AG04449 (cell line): ENCODE measurements around the gene ARHGAP25.

Experiments
- CTCF ChIA-PET: fragments of 350-600 bp; formaldehyde crosslinking; extraction: SDS; loops from one replicate; lab custom pipeline; 2021; ENCODE audit warnings: antibody characterized with exemption; lab: Yijun Ruan, JAX
- POLR2A ChIA-PET: fragments of 400-600, 350-600 bp; formaldehyde crosslinking; extraction: SDS; loops from one replicate; lab custom pipeline; 2020; ENCODE audit warnings: antibody characterized with exemption, inconsistent platforms; lab: Yijun Ruan, JAX
- DNase-seq: peaks from one replicate; pipeline ENCODE4 v3.0.0-alpha.2; 2010; ENCODE audit warnings: low read depth, low spot score
- H3K4me3 ChIP-seq: 2 replicates; pipeline ENCODE4 v1.5.1; 2011; ENCODE audit warnings: low read depth, mild to moderate bottlenecking, control low read depth, low read length
- CTCF ChIP-seq: IDR thresholded peaks from one replicate; pipeline ENCODE4 v1.5.1; 2011; ENCODE audit warnings: mild to moderate bottlenecking, moderate library complexity, low read length, control low read depth, inconsistent platforms; ENCODE audit not compliant: insufficient read depth; ENCODE audit errors: missing control alignments

The ARHGAP25 gene

GRCh38 chr2:68838641-68839040, 104.0 kb downstream of the ARHGAP25 start:
- TF ChIP-seq CTCF = no peak
- ChIA-PET POLR2A (no interaction called here), CTCF (interaction anchor here (0.6 to 8.8 kb wide), 17 partner anchors 8 to 1051 kb away, joined by 3 to 84 read pairs (median 4); no protein-coding TSS in a partner anchor)
- DNase-seq = no peak
- no peak overlapping the region for H3K4me3 ChIP-seq

GRCh38 chr2:68839260-68839833, 104.7 kb downstream of the ARHGAP25 start:
- CTCF ChIA-PET = interaction anchor here (0.7 to 8.8 kb wide), 13 partner anchors 9 to 375 kb away, joined by 3 to 84 read pairs (median 5); no protein-coding TSS in a partner anchor
- H3K4me3 ChIP-seq = no peak overlapping the region
- peak; percentile 41 for TF ChIP-seq CTCF
- POLR2A ChIA-PET = no interaction called here
- no peak for DNase-seq

GRCh38 chr2:68845043-68845442, 110.4 kb downstream of the ARHGAP25 start:
- DNase-seq = no peak
- TF ChIP-seq CTCF = no peak
- no peak overlapping the region for H3K4me3 ChIP-seq
- ChIA-PET POLR2A (no interaction called here), CTCF (interaction anchor here (0.9 to 2.4 kb wide), 5 partner anchors 8 to 136 kb away, joined by 3 to 10 read pairs (median 3); no protein-coding TSS in a partner anchor)

GRCh38 chr2:68846091-68846490, 111.5 kb downstream of the ARHGAP25 start:
- CTCF ChIA-PET = interaction anchor here (1.4 to 10.5 kb wide), 2 partner anchors 8 to 137 kb away, joined by 4 to 84 read pairs; no protein-coding TSS in a partner anchor

GRCh38 chr2:68847751-68848150, 113.1 kb downstream of the ARHGAP25 start:
- DNase-seq = no peak
- ChIA-PET POLR2A (no interaction called here), CTCF (interaction anchor here (0.9 to 10.5 kb wide), 3 partner anchors 10 to 96 kb away, joined by 3 to 84 read pairs (median 3); no protein-coding TSS in a partner anchor)
- no peak for TF ChIP-seq CTCF
- H3K4me3 ChIP-seq = no peak overlapping the region

More at GRCh38 chr2:68846091-68846490, 111.5 kb downstream of the ARHGAP25 start:
- POLR2A ChIA-PET = no interaction called here
- no peak for TF ChIP-seq CTCF
- no peak for DNase-seq
- H3K4me3 ChIP-seq = no peak overlapping the region

- ChIA-PET POLR2A (no interaction called here), CTCF (interaction anchor here (1.0 to 10.5 kb wide), 2 partner anchors 12 to 60 kb away, joined by 3 to 84 read pairs; no protein-coding TSS in a partner anchor)
- H3K4me3 ChIP-seq = no peak overlapping the region
- TF ChIP-seq CTCF = no peak
- no peak for DNase-seq
Measured at GRCh38 chr2:68849579-68850030, 115.0 kb downstream of the ARHGAP25 start.
